Esophagus (tissue), 2 donors: ENCODE results near the gene AHRR. TPM values are rescaled to one million over a fixed set of nuclear protein-coding genes. Genes with fewer than 3 reads are reported as not detected.
"Not testable (repeated sequence)": the region's sequence is repeated elsewhere in the genome, so short reads cannot be mapped to it uniquely, and the experiment has no call there.

ENCODE experiments used
- H3K27ac ChIP-seq, 2 donors: one replicate each; pipeline ENCODE4 v1.5.1; 2013; ENCODE audit warnings: low read depth in 2 of 2, mild to moderate bottlenecking in 2 of 2, inconsistent platforms in 1 of 2, low read length in 1 of 2, moderate library complexity in 1 of 2
- H3K27me3 ChIP-seq, 2 donors: one replicate each; pipeline ENCODE4 v1.6.1; 2013; ENCODE audit warnings: low read length in 2 of 2, control low read depth in 1 of 2, mild to moderate bottlenecking in 1 of 2; ENCODE audit not compliant: insufficient read depth in 2 of 2, control insufficient read depth in 1 of 2
- H3K36me3 ChIP-seq, 2 donors: one replicate each; pipeline ENCODE4 v1.6.1; 2013; ENCODE audit warnings: low read length in 1 of 2; ENCODE audit not compliant: control insufficient read depth in 2 of 2, insufficient read depth in 2 of 2
- H3K4me1 ChIP-seq, 2 donors: one replicate each; pipeline ENCODE4 v1.6.1; 2013; ENCODE audit warnings: low read length in 1 of 2; ENCODE audit not compliant: control insufficient read depth in 2 of 2, insufficient read depth in 2 of 2
- H3K4me3 ChIP-seq, 2 donors: one replicate each; pipeline ENCODE4 v1.5.1; 2013; ENCODE audit warnings: low read length in 2 of 2, mild to moderate bottlenecking in 2 of 2, low read depth in 1 of 2, moderate library complexity in 1 of 2
- H3K9me3 ChIP-seq, 2 donors: one replicate each; pipeline ENCODE4 v1.6.1; 2013; ENCODE audit warnings: mild to moderate bottlenecking in 2 of 2, low read depth in 1 of 2, low read length in 1 of 2, moderate library complexity in 1 of 2; ENCODE audit not compliant: control insufficient read depth in 2 of 2, insufficient read depth in 1 of 2
- WGBS, 2 donors: extraction: QIAGEN DNeasy Blood & Tissue Kit; methylation state at CpG; one replicate each; pipeline ENCODE4 v1.1.7; 2013; 5-methylcytosine and 5-hydroxymethylcytosine counted together
- polyA plus RNA-seq, 2 donors: library from polyadenylated mRNA; stranded (reverse); fragments of 200-250 nt; gene quantifications; one replicate each; pipeline ENCODE4 v1.2.3, GENCODE V29; 2013
- donor health status: healthy with polysubstance abuse.
- donor health status: Bipolar disorder and iron deficiency.

Gene AHRR
- polyA plus RNA-seq, 2 donors = 1.2 to 1.7 TPM

GRCh38 chr5:468401-468800, 146.9 kb downstream of the AHRR start:
- Histone ChIP-seq H3K4me1 (peaks cover 0 to 12% of the 10 kb centered on the region in 2 donors), H3K27me3 (no peaks in the 10 kb centered on the region), H3K27ac (no peak overlapping the region), H3K4me3 (no peak overlapping the region), H3K9me3 (no peaks in the 10 kb centered on the region), H3K36me3 (peaks cover 10 to 41% of the 10 kb centered on the region in 2 donors)
- WGBS, 2 donors = 89% methylated on average over 5 of the region's 6 CpGs

- Histone ChIP-seq H3K27me3 (no peaks in the 10 kb centered on the region), H3K36me3 (peaks cover 7 to 35% of the 10 kb centered on the region in 2 donors), H3K4me1 (peaks cover 3 to 14% of the 10 kb centered on the region in 2 donors), H3K4me3 (no peak overlapping the region), H3K27ac (no peak overlapping the region), H3K9me3 (no peaks in the 10 kb centered on the region)
- 87 to 89% methylated on average over 19 of the region's 19 CpGs for WGBS, 2 donors
Observed at GRCh38 chr5:469752-470483, 148.4 kb downstream of the AHRR start.

- Histone ChIP-seq H3K4me3 (peak overlapping the region in 1 of 2 donors; percentile 10), H3K27ac (no peak overlapping the region), H3K9me3 (no peaks in the 10 kb centered on the region), H3K36me3 (peaks cover 3 to 23% of the 10 kb centered on the region in 2 donors), H3K4me1 (peaks cover 7 to 23% of the 10 kb centered on the region in 2 donors), H3K27me3 (no peaks in the 10 kb centered on the region)
- WGBS, 2 donors = 83 to 84% methylated on average over 31 of the region's 31 CpGs
Observed at GRCh38 chr5:470961-471749, 149.6 kb downstream of the AHRR start.

- H3K4me1 ChIP-seq = peaks cover 7 to 26% of the 10 kb centered on the region in 2 donors
- peak overlapping the region; percentile 75 to 90 for H3K4me3 ChIP-seq
- H3K27me3 ChIP-seq = no peaks in the 10 kb centered on the region
- 64 to 72% methylated on average over 6 of the region's 6 CpGs for WGBS, 2 donors
- peak overlapping the region in 1 of 2 donors; percentile 73 for H3K27ac ChIP-seq
- no peaks in the 10 kb centered on the region for H3K9me3 ChIP-seq
- H3K36me3 ChIP-seq = peaks cover 0 to 18% of the 10 kb centered on the region in 2 donors
Observed at GRCh38 chr5:471750-472058, 150.2 kb downstream of the AHRR start.

- no peaks in the 10 kb centered on the region for H3K9me3 ChIP-seq
- H3K4me3 ChIP-seq = peak overlapping the region; percentile 75 to 90
- 10 to 14% methylated on average over 22 to 30 of the region's 30 CpGs for WGBS, 2 donors
- no peaks in the 10 kb centered on the region for H3K27me3 ChIP-seq
- H3K36me3 ChIP-seq = peaks cover 0 to 14% of the 10 kb centered on the region in 2 donors
- peak overlapping the region; percentile 68 to 73 for H3K27ac ChIP-seq
- peaks cover 7 to 26% of the 10 kb centered on the region in 2 donors for H3K4me1 ChIP-seq
Observed at GRCh38 chr5:472076-472655, 150.7 kb downstream of the AHRR start.

- H3K27me3 ChIP-seq = no peaks in the 10 kb centered on the region
- peak overlapping the region; percentile 73 to 88 for H3K27ac ChIP-seq
- peaks cover 7 to 26% of the 10 kb centered on the region in 2 donors for H3K4me1 ChIP-seq
- WGBS, 2 donors = 0% methylated on average over 76 to 137 of the region's 137 CpGs
- no peaks in the 10 kb centered on the region for H3K9me3 ChIP-seq
- H3K36me3 ChIP-seq = peaks cover 0 to 14% of the 10 kb centered on the region in 2 donors
- H3K4me3 ChIP-seq = peak overlapping the region; percentile 75 to 90
Observed at GRCh38 chr5:472656-473550, 151.4 kb downstream of the AHRR start.

GRCh38 chr5:473551-474192, 152.2 kb downstream of the AHRR start:
- 0 to 1% methylated on average over 40 to 44 of the region's 44 CpGs for WGBS, 2 donors
- Histone ChIP-seq H3K4me3 (peak overlapping the region; percentile 72 to 90), H3K4me1 (peaks cover 7 to 26% of the 10 kb centered on the region in 2 donors), H3K27me3 (no peaks in the 10 kb centered on the region), H3K27ac (peak overlapping the region; percentile 65 to 88), H3K9me3 (no peaks in the 10 kb centered on the region), H3K36me3 (peaks cover 0 to 14% of the 10 kb centered on the region in 2 donors)

GRCh38 chr5:474232-474839, 152.8 kb downstream of the AHRR start:
- H3K4me1 ChIP-seq = peaks cover 7 to 26% of the 10 kb centered on the region in 2 donors
- H3K27me3 ChIP-seq, H3K9me3 ChIP-seq: not testable (repeated sequence)
- H3K27ac ChIP-seq = peak overlapping the region in 1 of 2 donors; percentile 65
- WGBS, 2 donors = 1 to 2% methylated on average over 7 to 14 of the region's 50 CpGs
- peak overlapping the region; percentile 72 to 90 for H3K4me3 ChIP-seq
- peaks cover 0 to 14% of the 10 kb centered on the region in 2 donors for H3K36me3 ChIP-seq
